Measurements from ENCODE around the gene TAF15. TPM values are rescaled to one million over a fixed set of nuclear protein-coding genes. Genes with fewer than 3 reads are reported as not detected.

Gene TAF15
- total RNA-seq, 2 donors from 2014 or later = 35.7 to 91.1 TPM

GRCh38 chr17:35817196-35817595 lies 7.9 kb downstream of the TAF15 start:
- no peak for ATAC-seq (ENCODE audit: insufficient number of reproducible peaks, low FRiP score, low read depth)
- H3K27me3 ChIP-seq (replicated peaks; ENCODE audit: insufficient read depth) = no peaks in the 10 kb centered on the region
- DNase-seq (ENCODE audit: low spot score) = no peak
- H3K36me3 ChIP-seq = peaks cover 22% of the 10 kb centered on the region
- H3K4me3 ChIP-seq = no peak overlapping the region
- no peak overlapping the region for H3K27ac ChIP-seq
- peaks cover 20 to 47% of the 10 kb centered on the region in 2 donors for H3K4me1 ChIP-seq (ENCODE audit: control insufficient read depth in 1 of 2, low read depth in 2 of 2)
- no peaks in the 10 kb centered on the region for H3K9me3 ChIP-seq
- no peak for TF ChIP-seq CTCF (IDR thresholded peaks at IDR 0.05)

- DNase-seq (ENCODE audit: low spot score) (no peak), ATAC-seq (ENCODE audit: insufficient number of reproducible peaks, low FRiP score, low read depth) (no peak)
- Histone ChIP-seq H3K4me1 (ENCODE audit: control insufficient read depth in 1 of 2, low read depth in 2 of 2) (peaks cover 16 to 29% of the 10 kb centered on the region in 2 donors), H3K27me3 (replicated peaks; ENCODE audit: insufficient read depth) (no peaks in the 10 kb centered on the region), H3K27ac (no peak overlapping the region), H3K9me3 (no peaks in the 10 kb centered on the region), H3K4me3 (no peak overlapping the region), H3K36me3 (peaks cover 28% of the 10 kb centered on the region)
- no peak for TF ChIP-seq CTCF (IDR thresholded peaks at IDR 0.05)
These were observed 10.2 kb downstream of the TAF15 start for GRCh38 chr17:35819455-35819854.

- Histone ChIP-seq H3K9me3 (no peaks in the 10 kb centered on the region), H3K27me3 (replicated peaks; ENCODE audit: insufficient read depth) (no peaks in the 10 kb centered on the region), H3K4me3 (no peak overlapping the region), H3K36me3 (peaks cover 38% of the 10 kb centered on the region), H3K4me1 (ENCODE audit: control insufficient read depth in 1 of 2, low read depth in 2 of 2) (peaks cover 6 to 11% of the 10 kb centered on the region in 2 donors), H3K27ac (no peak overlapping the region)
- TF ChIP-seq CTCF (IDR thresholded peaks at IDR 0.05) = no peak
- DNase-seq (ENCODE audit: low spot score) (no peak), ATAC-seq (ENCODE audit: insufficient number of reproducible peaks, low FRiP score, low read depth) (no peak)
These were observed 12.0 kb downstream of the TAF15 start for GRCh38 chr17:35821308-35821707.

- ATAC-seq (ENCODE audit: insufficient number of reproducible peaks, low FRiP score, low read depth) (no peak), DNase-seq (ENCODE audit: low spot score) (no peak)
- Histone ChIP-seq H3K36me3 (peaks cover 28% of the 10 kb centered on the region), H3K4me3 (no peak overlapping the region), H3K27me3 (replicated peaks; ENCODE audit: insufficient read depth) (no peaks in the 10 kb centered on the region), H3K4me1 (ENCODE audit: control insufficient read depth in 1 of 2, low read depth in 2 of 2) (no peaks in the 10 kb centered on the region), H3K27ac (no peak overlapping the region), H3K9me3 (no peaks in the 10 kb centered on the region)
- TF ChIP-seq CTCF (IDR thresholded peaks at IDR 0.05) = no peak
These were observed 15.9 kb downstream of the TAF15 start for GRCh38 chr17:35825206-35825605.

- H3K9me3 ChIP-seq = no peaks in the 10 kb centered on the region
- H3K4me1 ChIP-seq (ENCODE audit: control insufficient read depth in 1 of 2, low read depth in 2 of 2) = no peaks in the 10 kb centered on the region
- ATAC-seq (ENCODE audit: insufficient number of reproducible peaks, low FRiP score, low read depth) (no peak), DNase-seq (ENCODE audit: low spot score) (no peak)
- no peak overlapping the region for H3K4me3 ChIP-seq
- no peak overlapping the region for H3K27ac ChIP-seq
- no peak for TF ChIP-seq CTCF (IDR thresholded peaks at IDR 0.05)
- H3K27me3 ChIP-seq (replicated peaks; ENCODE audit: insufficient read depth) = no peaks in the 10 kb centered on the region
- peaks cover 83% of the 10 kb centered on the region for H3K36me3 ChIP-seq
These were observed 31.8 kb downstream of the TAF15 start for GRCh38 chr17:35841101-35841500.

All from thoracic aorta (tissue), 2 donors.